Colonic mucosa (tissue), 4 donors: ENCODE measurements around the gene CEP41. TPM values are rescaled to one million over a fixed set of nuclear protein-coding genes. Genes with fewer than 3 reads are reported as not detected.

Source experiments
- DNase-seq: peaks from one replicate; pipeline ENCODE4 v3.0.0-alpha.2; 2020
- H3K27ac ChIP-seq: fragments of 200-600 bp; one replicate; pipeline ENCODE4 v1.8.0; 2021
- H3K27me3 ChIP-seq: fragments of 200-600 bp; one replicate; pipeline ENCODE4 v1.8.0; 2021
- H3K36me3 ChIP-seq: fragments of 200-600 bp; one replicate; pipeline ENCODE4 v1.8.0; 2021
- H3K4me1 ChIP-seq: fragments of 200-600 bp; one replicate; pipeline ENCODE4 v1.8.0; 2021; ENCODE audit warnings: mild to moderate bottlenecking
- H3K4me3 ChIP-seq: fragments of 200-600 bp; one replicate; pipeline ENCODE4 v1.8.0; 2021
- H3K9ac ChIP-seq, 2 donors: one replicate each; pipeline ENCODE4 v1.7.0; 2013; ENCODE audit warnings: control low read depth in 2 of 2, low read depth in 2 of 2, low read length in 2 of 2
- H3K9me3 ChIP-seq: fragments of 200-600 bp; one replicate; pipeline ENCODE4 v1.8.0; 2021
- CTCF ChIP-seq: fragments of 200-600 bp; IDR thresholded peaks from one replicate; pipeline ENCODE4 v1.8.0; 2022; ENCODE audit warnings: antibody characterized with exemption, mild to moderate bottlenecking
- intact Hi-C: fragments of 100-400 bp; cut with DNase I; formaldehyde crosslinking; loops from one replicate; pipeline ENCODE4 v1.14.1; 2022
- total RNA-seq, 2 donors: library from RNA; stranded (reverse); fragmentation: NEBNext Ultra II Directional in 1 of 2; extraction: Animal tissue kit (Norgen Biotek cat#: 25700) in 1 of 2; gene quantifications; one replicate each; pipeline ENCODE4 v1.2.1, GENCODE V29; 2021
- donor health status: healthy.
- donor health status: DM: no; HTN: no; CAD: no.
- donor health status: DM: no; HTN: no; CAD: no.

The CEP41 gene
- total RNA-seq, 2 donors from 2014 or later: 6.9 to 13.6 TPM

- H3K9me3 ChIP-seq: no peaks in the 10 kb centered on the region
Measured at GRCh38 chr7:130367836-130368746, 72.7 kb downstream of the CEP41 start.

GRCh38 chr7:130367088-130367755 is 73.6 kb downstream of the CEP41 start:
- H3K27me3 ChIP-seq: no peaks in the 10 kb centered on the region
- DNase-seq: no peak
- H3K4me3 ChIP-seq: no peak overlapping the region
- no peaks in the 10 kb centered on the region for H3K36me3 ChIP-seq
- no peak for TF ChIP-seq CTCF
- no peaks in the 10 kb centered on the region for H3K9me3 ChIP-seq
- peaks cover 3% of the 10 kb centered on the region for H3K4me1 ChIP-seq
- intact Hi-C loops: no loop called here
- no peak overlapping the region for H3K9ac ChIP-seq
- H3K27ac ChIP-seq: no peak overlapping the region

More at GRCh38 chr7:130367836-130368746, 72.7 kb downstream of the CEP41 start:
- no peak for TF ChIP-seq CTCF
- Histone ChIP-seq H3K9ac (no peak overlapping the region), H3K36me3 (no peaks in the 10 kb centered on the region), H3K4me3 (no peak overlapping the region), H3K27ac (no peak overlapping the region), H3K27me3 (no peaks in the 10 kb centered on the region), H3K4me1 (peaks cover 3% of the 10 kb centered on the region)
- no peak for DNase-seq
- intact Hi-C loops: no loop called here

GRCh38 chr7:130366564-130366963 is 74.3 kb downstream of the CEP41 start:
- Histone ChIP-seq H3K27ac (no peak overlapping the region), H3K36me3 (no peaks in the 10 kb centered on the region), H3K4me3 (no peak overlapping the region), H3K27me3 (no peaks in the 10 kb centered on the region), H3K9me3 (no peaks in the 10 kb centered on the region), H3K4me1 (peaks cover 3% of the 10 kb centered on the region), H3K9ac (no peak overlapping the region)
- DNase-seq: no peak
- no peak for TF ChIP-seq CTCF
- intact Hi-C loops: no loop called here

GRCh38 chr7:130365511-130366441 is 75.0 kb downstream of the CEP41 start:
- DNase-seq: no peak
- H3K27ac ChIP-seq: no peak overlapping the region
- no peak overlapping the region for H3K4me3 ChIP-seq
- intact Hi-C loops: no loop called here
- no peak overlapping the region for H3K9ac ChIP-seq
- no peaks in the 10 kb centered on the region for H3K9me3 ChIP-seq
- no peaks in the 10 kb centered on the region for H3K36me3 ChIP-seq
- peaks cover 3% of the 10 kb centered on the region for H3K4me1 ChIP-seq
- H3K27me3 ChIP-seq: no peaks in the 10 kb centered on the region
- no peak for TF ChIP-seq CTCF

- Histone ChIP-seq H3K4me3 (no peak overlapping the region), H3K36me3 (no peaks in the 10 kb centered on the region), H3K9me3 (no peaks in the 10 kb centered on the region), H3K27ac (no peak overlapping the region), H3K4me1 (peaks cover 3% of the 10 kb centered on the region), H3K9ac (no peak overlapping the region), H3K27me3 (no peaks in the 10 kb centered on the region)
- no peak for TF ChIP-seq CTCF
- no peak for DNase-seq
- intact Hi-C loops: no loop called here
Measured at GRCh38 chr7:130365088-130365487, 75.7 kb downstream of the CEP41 start.
